Measurements from ENCODE around the gene ICOS. TPM values are rescaled to one million over a fixed set of nuclear protein-coding genes. Genes with fewer than 3 reads are reported as not detected.

The ICOS gene
- total RNA-seq, 1 donor from 2014 or later, result not detected

GRCh38 chr2:204000446-204000845, 63.9 kb downstream of the ICOS start:
- no peak overlapping the region for H3K4me3 Mint-ChIP-seq (ENCODE audit: unreplicated experiment)
- H3K27me3 Mint-ChIP-seq (ENCODE audit: unreplicated experiment), result no peaks in the 10 kb centered on the region
- H3K4me1 Mint-ChIP-seq (ENCODE audit: low read depth, unreplicated experiment), result no peaks in the 10 kb centered on the region
- H3K36me3 Mint-ChIP-seq (ENCODE audit: unreplicated experiment), result no peaks in the 10 kb centered on the region
- no peaks in the 10 kb centered on the region for H3K9me3 Mint-ChIP-seq (ENCODE audit: unreplicated experiment)
- no peak for DNase-seq
- H3K27ac Mint-ChIP-seq (ENCODE audit: unreplicated experiment), result no peak overlapping the region
- no peak for TF ChIP-seq CTCF (IDR thresholded peaks at IDR 0.05; ENCODE audit: partially characterized antibody, unreplicated experiment)

GRCh38 chr2:204003276-204003990, 66.9 kb downstream of the ICOS start:
- Mint-ChIP-seq H3K4me3 (ENCODE audit: unreplicated experiment) (no peak overlapping the region), H3K27ac (ENCODE audit: unreplicated experiment) (no peak overlapping the region), H3K27me3 (ENCODE audit: unreplicated experiment) (no peaks in the 10 kb centered on the region), H3K4me1 (ENCODE audit: low read depth, unreplicated experiment) (no peaks in the 10 kb centered on the region), H3K36me3 (ENCODE audit: unreplicated experiment) (no peaks in the 10 kb centered on the region), H3K9me3 (ENCODE audit: unreplicated experiment) (no peaks in the 10 kb centered on the region)
- TF ChIP-seq CTCF (IDR thresholded peaks at IDR 0.05; ENCODE audit: partially characterized antibody, unreplicated experiment), result no peak
- DNase-seq, result no peak

- Mint-ChIP-seq H3K4me1 (ENCODE audit: low read depth, unreplicated experiment) (no peaks in the 10 kb centered on the region), H3K27me3 (ENCODE audit: unreplicated experiment) (no peaks in the 10 kb centered on the region), H3K9me3 (ENCODE audit: unreplicated experiment) (no peaks in the 10 kb centered on the region), H3K36me3 (ENCODE audit: unreplicated experiment) (no peaks in the 10 kb centered on the region), H3K27ac (ENCODE audit: unreplicated experiment) (no peak overlapping the region), H3K4me3 (ENCODE audit: unreplicated experiment) (no peak overlapping the region)
- TF ChIP-seq CTCF (IDR thresholded peaks at IDR 0.05; ENCODE audit: partially characterized antibody, unreplicated experiment), result no peak
- DNase-seq, result no peak
Observed at GRCh38 chr2:204004912-204005311, 68.3 kb downstream of the ICOS start.

GRCh38 chr2:204005940-204006721, 69.6 kb downstream of the ICOS start:
- H3K4me1 Mint-ChIP-seq (ENCODE audit: low read depth, unreplicated experiment), result peaks cover 3% of the 10 kb centered on the region
- no peak for DNase-seq
- no peak for TF ChIP-seq CTCF (IDR thresholded peaks at IDR 0.05; ENCODE audit: partially characterized antibody, unreplicated experiment)
- H3K27me3 Mint-ChIP-seq (ENCODE audit: unreplicated experiment), result no peaks in the 10 kb centered on the region
- no peak overlapping the region for H3K4me3 Mint-ChIP-seq (ENCODE audit: unreplicated experiment)
- no peak overlapping the region for H3K27ac Mint-ChIP-seq (ENCODE audit: unreplicated experiment)
- no peaks in the 10 kb centered on the region for H3K36me3 Mint-ChIP-seq (ENCODE audit: unreplicated experiment)
- no peaks in the 10 kb centered on the region for H3K9me3 Mint-ChIP-seq (ENCODE audit: unreplicated experiment)

- Mint-ChIP-seq H3K36me3 (ENCODE audit: unreplicated experiment) (no peaks in the 10 kb centered on the region), H3K4me3 (ENCODE audit: unreplicated experiment) (no peak overlapping the region), H3K9me3 (ENCODE audit: unreplicated experiment) (no peaks in the 10 kb centered on the region), H3K27ac (ENCODE audit: unreplicated experiment) (no peak overlapping the region), H3K27me3 (ENCODE audit: unreplicated experiment) (no peaks in the 10 kb centered on the region), H3K4me1 (ENCODE audit: low read depth, unreplicated experiment) (peaks cover 3% of the 10 kb centered on the region)
- DNase-seq, result no peak
- TF ChIP-seq CTCF (IDR thresholded peaks at IDR 0.05; ENCODE audit: partially characterized antibody, unreplicated experiment), result no peak
Observed at GRCh38 chr2:204008352-204008751, 71.8 kb downstream of the ICOS start.

Measured in glutamatergic neuron (in vitro differentiated cells).